Measurements from ENCODE around the gene CALML3. TPM values are rescaled to one million over a fixed set of nuclear protein-coding genes. Genes with fewer than 3 reads are reported as not detected.

Gene CALML3
- total RNA-seq, 1 donor from 2014 or later = not detected

DNA sequence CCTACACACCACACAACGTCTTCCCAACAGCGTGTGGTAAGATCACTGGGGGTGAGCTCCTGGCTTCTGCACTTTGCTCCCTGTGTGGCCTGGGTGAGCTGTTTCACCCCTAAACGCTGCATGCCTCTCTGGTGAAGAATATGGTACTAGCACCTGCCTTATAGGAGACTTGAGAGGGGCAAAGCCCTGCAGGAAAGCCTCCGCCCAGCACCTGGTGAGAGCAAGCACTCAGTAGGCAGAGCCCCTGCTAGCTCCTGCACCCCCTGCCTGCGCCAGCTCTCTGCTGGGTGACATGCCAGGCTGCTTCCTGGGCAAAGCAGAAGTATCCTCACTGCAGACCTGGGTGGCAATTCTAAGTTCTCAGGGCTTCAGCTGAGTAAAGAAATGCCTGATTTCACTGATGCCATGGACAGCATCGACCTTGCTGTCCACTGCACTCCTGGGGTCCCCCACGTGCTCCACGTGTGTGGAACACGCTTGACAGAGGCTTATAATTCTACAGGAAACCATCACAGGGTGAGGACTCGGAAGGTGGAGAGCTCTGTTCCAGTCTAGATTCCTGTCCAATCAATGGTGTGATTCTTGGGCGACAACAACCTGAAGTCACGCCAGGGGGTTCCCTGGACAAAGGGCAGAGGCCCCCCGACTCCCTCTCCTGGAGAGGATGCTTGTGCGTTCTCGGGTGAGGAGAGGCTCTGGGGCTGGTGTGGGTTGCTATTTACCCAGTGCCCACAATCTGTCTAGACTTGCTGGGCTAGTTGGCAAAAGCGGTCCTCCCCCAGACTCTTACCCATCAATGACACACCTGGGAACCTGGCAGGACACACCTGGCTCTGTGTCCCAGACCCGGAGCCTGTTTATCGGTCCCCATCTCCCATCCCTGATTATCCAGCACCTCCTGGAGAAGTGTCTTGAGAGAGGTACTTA lies 20.4 kb upstream of the CALML3 start:
- no peaks in the 10 kb centered on the region for H3K4me1 Mint-ChIP-seq (ENCODE audit: low read depth)
- H3K9me3 Mint-ChIP-seq = no peaks in the 10 kb centered on the region
- no peak overlapping the region for H3K27ac Mint-ChIP-seq
- no peak overlapping the region for H3K4me3 Mint-ChIP-seq (ENCODE audit: low read depth)
- no peaks in the 10 kb centered on the region for H3K36me3 Mint-ChIP-seq (ENCODE audit: low read depth)
- DNase-seq (ENCODE audit: low spot score) = no peak
- intact Hi-C loops (cut with micrococcal nuclease) = no loop called here
- H3K27me3 Mint-ChIP-seq (ENCODE audit: low read depth) = peaks cover 5% of the 10 kb centered on the region

DNA sequence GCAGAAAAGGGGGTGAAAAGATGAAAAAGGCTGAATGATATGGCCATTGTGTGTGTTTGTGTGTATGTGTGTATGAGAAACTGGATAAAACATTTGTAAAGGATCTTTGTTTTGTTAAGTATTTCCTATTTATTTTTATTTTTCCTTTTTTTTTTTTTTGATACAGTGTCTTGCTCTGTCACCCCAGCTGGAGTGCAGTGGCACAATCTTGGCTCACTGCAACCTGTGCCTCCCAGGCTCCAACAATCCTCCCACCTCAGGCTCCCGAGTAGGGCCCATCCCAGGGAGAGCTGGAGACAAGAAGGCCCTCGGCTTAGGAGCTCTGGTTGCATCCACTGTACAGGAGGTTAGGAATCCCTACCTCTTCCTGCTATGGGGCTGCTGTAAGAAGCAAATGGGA lies 18.5 kb upstream of the CALML3 start:
- DNase-seq (ENCODE audit: low spot score) = no peak
- intact Hi-C loops (cut with micrococcal nuclease) = no loop called here
- no peak overlapping the region for H3K27ac Mint-ChIP-seq
- H3K4me1 Mint-ChIP-seq (ENCODE audit: low read depth) = no peaks in the 10 kb centered on the region
- H3K36me3 Mint-ChIP-seq (ENCODE audit: low read depth) = no peaks in the 10 kb centered on the region
- no peaks in the 10 kb centered on the region for H3K9me3 Mint-ChIP-seq
- no peak overlapping the region for H3K4me3 Mint-ChIP-seq (ENCODE audit: low read depth)
- peaks cover 10% of the 10 kb centered on the region for H3K27me3 Mint-ChIP-seq (ENCODE audit: low read depth)

DNA sequence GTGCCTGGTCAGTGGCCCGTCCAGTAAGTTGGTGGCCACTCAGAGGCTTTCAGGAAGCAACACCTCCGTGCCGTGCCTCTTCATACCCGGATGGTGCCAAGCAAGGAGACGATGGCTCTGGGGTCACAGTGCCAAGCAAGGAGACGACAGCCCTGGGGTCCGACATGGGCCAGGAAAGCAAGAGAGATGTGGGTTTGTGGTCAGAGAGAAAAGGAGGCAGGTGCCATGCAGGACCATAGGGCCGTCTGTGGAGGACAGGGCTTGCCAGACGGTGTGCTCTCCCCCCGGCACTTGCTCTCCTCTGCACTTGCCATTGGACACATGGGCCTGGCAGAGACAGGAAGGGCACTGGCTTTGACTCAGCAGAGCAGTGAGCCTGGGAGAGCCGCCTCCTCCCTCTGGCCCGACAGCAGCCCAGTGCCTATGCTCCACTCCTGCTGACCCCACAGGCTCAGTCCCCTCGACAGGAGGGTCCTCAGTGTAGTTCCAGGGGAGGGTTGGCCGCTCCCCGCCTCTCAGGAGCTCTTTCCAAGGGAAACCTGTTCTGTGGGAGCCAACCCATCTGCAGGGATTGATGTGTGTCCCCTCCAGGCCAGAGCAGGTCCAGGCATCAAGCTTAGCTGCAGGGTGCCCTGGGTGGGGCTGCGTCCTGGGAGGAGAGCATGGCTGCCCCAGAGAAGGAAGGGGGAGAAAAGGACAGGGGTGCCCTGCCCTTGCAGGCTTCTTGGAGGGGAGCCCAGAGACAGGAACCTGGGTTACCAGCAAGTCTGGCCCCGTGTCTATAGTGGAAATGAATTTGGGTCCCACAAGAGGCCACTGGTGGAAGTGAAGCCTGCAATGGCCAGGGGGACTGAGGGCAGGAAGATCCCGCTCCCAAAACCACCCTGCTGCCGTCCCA lies 17.8 kb upstream of the CALML3 start:
- no peaks in the 10 kb centered on the region for H3K36me3 Mint-ChIP-seq (ENCODE audit: low read depth)

DNA sequence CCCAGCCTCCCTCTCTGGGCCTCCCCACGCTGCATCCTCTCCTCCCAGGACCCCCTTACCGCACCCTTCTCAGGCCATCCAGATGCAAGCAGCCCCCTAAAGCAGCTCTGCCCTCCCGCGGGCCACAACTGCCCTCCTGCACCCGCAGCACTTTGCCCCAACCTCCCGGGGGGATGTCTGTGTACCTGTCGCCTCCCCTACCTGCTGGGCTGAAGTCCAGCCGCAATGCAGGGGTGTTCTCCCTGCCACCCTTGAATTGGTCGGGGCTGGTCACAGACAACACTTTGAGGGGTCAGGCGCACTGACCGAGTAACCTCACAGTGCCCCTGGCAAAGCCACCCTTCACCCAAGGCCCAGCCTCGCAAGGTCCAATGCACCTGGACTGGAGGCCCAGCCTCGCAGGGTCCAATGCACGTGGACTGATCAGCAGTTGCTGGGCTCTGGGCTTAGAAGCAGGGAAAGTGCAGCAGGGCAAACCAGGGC lies 17.1 kb upstream of the CALML3 start:
- Mint-ChIP-seq H3K36me3 (ENCODE audit: low read depth) (no peaks in the 10 kb centered on the region), H3K4me1 (ENCODE audit: low read depth) (no peaks in the 10 kb centered on the region), H3K4me3 (ENCODE audit: low read depth) (no peak overlapping the region), H3K27me3 (ENCODE audit: low read depth) (peaks cover 13% of the 10 kb centered on the region), H3K27ac (no peak overlapping the region), H3K9me3 (no peaks in the 10 kb centered on the region)
- intact Hi-C loops (cut with micrococcal nuclease) = no loop called here
- no peak for DNase-seq (ENCODE audit: low spot score)

More for the DNA sequence above, 17.8 kb upstream of the CALML3 start:
- Mint-ChIP-seq H3K4me3 (ENCODE audit: low read depth) (no peak overlapping the region), H3K27me3 (ENCODE audit: low read depth) (peaks cover 11% of the 10 kb centered on the region), H3K4me1 (ENCODE audit: low read depth) (no peaks in the 10 kb centered on the region), H3K9me3 (no peaks in the 10 kb centered on the region), H3K27ac (no peak overlapping the region)
- intact Hi-C loops (cut with micrococcal nuclease) = no loop called here
- no peak for DNase-seq (ENCODE audit: low spot score)

DNA sequence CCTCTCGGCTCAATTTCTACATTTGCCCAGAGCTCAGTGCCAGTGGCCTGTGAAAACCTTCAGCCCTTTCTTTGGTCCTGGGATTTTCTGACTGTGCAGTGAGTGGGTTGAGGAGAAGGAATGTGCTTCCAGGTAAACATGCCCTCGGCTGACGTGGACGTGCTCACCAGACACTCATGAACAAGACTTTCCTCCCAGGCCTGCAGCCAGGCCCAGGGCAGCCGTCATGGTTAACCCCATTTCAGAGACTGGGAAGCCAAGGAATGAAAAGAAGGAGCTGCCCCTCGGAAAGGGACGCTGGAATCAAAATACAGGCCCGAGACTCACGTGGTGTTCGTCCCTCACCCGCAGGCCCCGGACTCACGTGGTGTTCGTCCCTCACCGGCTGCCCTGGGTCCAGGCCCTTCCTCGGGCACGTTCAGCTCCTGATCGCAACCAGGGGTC lies 16.6 kb upstream of the CALML3 start:
- Mint-ChIP-seq H3K4me3 (ENCODE audit: low read depth) (no peak overlapping the region), H3K4me1 (ENCODE audit: low read depth) (peaks cover 4% of the 10 kb centered on the region), H3K36me3 (ENCODE audit: low read depth) (no peaks in the 10 kb centered on the region), H3K27ac (no peak overlapping the region), H3K9me3 (no peaks in the 10 kb centered on the region), H3K27me3 (ENCODE audit: low read depth) (peaks cover 16% of the 10 kb centered on the region)
- intact Hi-C loops (cut with micrococcal nuclease) = no loop called here
- DNase-seq (ENCODE audit: low spot score) = no peak

DNA sequence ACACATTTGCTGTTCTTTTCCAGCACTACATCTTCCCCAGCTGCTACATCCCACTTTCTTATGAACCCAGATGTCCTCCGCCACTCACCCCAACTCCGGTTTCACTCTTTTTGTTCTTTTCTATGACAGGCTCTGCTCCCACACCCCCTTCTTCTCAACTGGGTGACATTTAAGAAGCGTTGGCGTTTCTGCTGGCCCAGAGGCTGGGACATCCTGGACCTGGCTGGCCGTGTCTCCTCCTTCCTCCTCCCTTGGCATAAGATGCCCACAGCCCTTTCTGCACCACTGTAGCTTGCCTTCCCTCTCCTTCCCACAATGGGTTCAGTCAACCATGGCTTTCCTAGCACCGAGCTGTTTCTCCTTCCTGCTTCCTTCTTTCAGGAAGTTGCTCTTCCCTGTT lies 16.0 kb upstream of the CALML3 start:
- H3K4me3 Mint-ChIP-seq (ENCODE audit: low read depth) = no peak overlapping the region
- peaks cover 16% of the 10 kb centered on the region for H3K27me3 Mint-ChIP-seq (ENCODE audit: low read depth)
- no peak for DNase-seq (ENCODE audit: low spot score)
- no peaks in the 10 kb centered on the region for H3K36me3 Mint-ChIP-seq (ENCODE audit: low read depth)
- H3K4me1 Mint-ChIP-seq (ENCODE audit: low read depth) = peaks cover 8% of the 10 kb centered on the region
- intact Hi-C loops (cut with micrococcal nuclease) = no loop called here
- no peak overlapping the region for H3K27ac Mint-ChIP-seq
- no peaks in the 10 kb centered on the region for H3K9me3 Mint-ChIP-seq

DNA sequence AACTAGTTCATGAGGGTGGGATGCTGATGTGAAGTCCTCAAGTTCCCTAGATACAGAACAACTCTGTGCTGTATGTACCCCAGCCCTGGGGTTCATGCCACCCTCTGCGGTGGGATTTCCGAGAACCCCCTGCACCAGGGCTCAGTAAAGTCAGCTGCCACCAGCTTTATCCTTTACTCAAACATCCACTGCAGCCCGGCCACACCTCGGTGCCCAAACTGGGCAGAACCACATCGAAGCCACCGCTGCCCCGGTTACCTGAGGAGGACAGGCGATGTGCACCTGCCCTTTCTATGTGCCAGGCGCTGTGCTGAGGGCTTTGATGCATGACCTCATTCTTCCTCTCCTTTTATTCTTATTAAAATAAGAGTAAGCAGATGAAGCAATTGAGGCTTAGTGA lies 15.5 kb upstream of the CALML3 start:
- Mint-ChIP-seq H3K4me3 (ENCODE audit: low read depth) (no peak overlapping the region), H3K27me3 (ENCODE audit: low read depth) (peaks cover 16% of the 10 kb centered on the region), H3K9me3 (no peaks in the 10 kb centered on the region), H3K4me1 (ENCODE audit: low read depth) (peaks cover 8% of the 10 kb centered on the region), H3K36me3 (ENCODE audit: low read depth) (no peaks in the 10 kb centered on the region), H3K27ac (no peak overlapping the region)
- intact Hi-C loops (cut with micrococcal nuclease) = no loop called here
- DNase-seq (ENCODE audit: low spot score) = no peak

DNA sequence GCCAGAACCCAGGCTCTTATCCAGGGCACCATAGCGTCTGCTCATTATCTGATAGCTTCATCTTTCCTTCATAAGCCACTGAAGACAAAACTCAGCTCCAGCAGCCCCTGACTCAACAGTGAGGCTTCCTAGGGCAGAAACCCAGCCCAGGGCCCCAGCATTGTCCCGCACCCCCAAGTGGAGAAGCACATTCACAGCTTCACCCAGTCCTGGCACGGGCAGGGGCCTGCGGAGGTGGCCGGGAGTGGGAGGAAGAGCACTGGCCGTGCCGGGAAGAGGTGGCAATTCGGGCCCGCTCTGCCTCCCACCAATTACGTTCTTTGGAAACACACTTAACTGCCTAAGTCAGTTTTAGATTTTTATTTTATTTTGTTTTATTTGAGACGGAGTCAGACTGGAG lies 15.1 kb upstream of the CALML3 start:
- no peak overlapping the region for H3K27ac Mint-ChIP-seq
- DNase-seq (ENCODE audit: low spot score) = no peak
- H3K27me3 Mint-ChIP-seq (ENCODE audit: low read depth) = peaks cover 16% of the 10 kb centered on the region

DNA sequence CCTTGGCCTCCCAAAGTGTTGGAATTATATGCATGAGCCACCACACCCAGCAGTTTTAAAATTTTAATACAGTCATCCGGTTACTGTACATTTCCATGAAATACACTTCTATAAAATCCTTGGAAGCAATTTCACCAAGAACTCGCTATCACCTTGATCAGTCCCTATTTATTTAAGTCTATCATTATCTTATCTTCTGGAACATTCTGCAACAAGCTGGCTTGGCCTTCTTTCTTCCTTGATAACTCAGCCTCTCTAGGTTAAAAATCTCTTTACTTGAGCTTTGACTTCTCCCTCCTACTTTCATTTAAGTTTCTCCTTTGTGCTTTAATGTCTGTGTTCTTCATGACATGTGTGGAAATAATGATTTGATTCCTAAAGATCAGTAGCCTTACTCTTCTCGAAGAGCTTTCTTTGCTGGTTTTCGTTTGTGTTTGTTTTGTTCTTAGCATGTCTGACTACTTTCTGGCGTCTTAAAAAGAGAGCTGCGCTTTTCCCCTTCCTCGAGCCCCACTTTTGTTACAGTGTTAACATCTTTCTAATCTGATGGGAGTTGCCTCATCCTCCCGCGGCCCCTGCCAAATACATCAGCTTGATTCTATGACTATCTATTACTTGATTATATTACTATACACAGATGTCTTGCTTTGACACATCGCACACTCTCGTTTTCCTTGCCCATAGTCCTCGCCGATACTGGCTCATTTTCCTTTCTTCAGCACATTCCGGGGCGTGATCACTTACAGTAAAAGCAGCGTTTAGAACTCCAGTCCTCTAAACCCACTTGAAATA lies 14.3 kb upstream of the CALML3 start:
- intact Hi-C loops (cut with micrococcal nuclease) = no loop called here
- Mint-ChIP-seq H3K27ac (no peak overlapping the region), H3K4me3 (ENCODE audit: low read depth) (no peak overlapping the region), H3K27me3 (ENCODE audit: low read depth) (peaks cover 12% of the 10 kb centered on the region), H3K36me3 (ENCODE audit: low read depth) (no peaks in the 10 kb centered on the region), H3K9me3 (no peaks in the 10 kb centered on the region), H3K4me1 (ENCODE audit: low read depth) (peaks cover 8% of the 10 kb centered on the region)
- no peak for DNase-seq (ENCODE audit: low spot score)

More for the DNA sequence above, 15.1 kb upstream of the CALML3 start:
- intact Hi-C loops (cut with micrococcal nuclease) = no loop called here
- Mint-ChIP-seq H3K36me3 (ENCODE audit: low read depth) (no peaks in the 10 kb centered on the region), H3K4me1 (ENCODE audit: low read depth) (peaks cover 8% of the 10 kb centered on the region), H3K4me3 (ENCODE audit: low read depth) (no peak overlapping the region), H3K9me3 (no peaks in the 10 kb centered on the region)

DNA sequence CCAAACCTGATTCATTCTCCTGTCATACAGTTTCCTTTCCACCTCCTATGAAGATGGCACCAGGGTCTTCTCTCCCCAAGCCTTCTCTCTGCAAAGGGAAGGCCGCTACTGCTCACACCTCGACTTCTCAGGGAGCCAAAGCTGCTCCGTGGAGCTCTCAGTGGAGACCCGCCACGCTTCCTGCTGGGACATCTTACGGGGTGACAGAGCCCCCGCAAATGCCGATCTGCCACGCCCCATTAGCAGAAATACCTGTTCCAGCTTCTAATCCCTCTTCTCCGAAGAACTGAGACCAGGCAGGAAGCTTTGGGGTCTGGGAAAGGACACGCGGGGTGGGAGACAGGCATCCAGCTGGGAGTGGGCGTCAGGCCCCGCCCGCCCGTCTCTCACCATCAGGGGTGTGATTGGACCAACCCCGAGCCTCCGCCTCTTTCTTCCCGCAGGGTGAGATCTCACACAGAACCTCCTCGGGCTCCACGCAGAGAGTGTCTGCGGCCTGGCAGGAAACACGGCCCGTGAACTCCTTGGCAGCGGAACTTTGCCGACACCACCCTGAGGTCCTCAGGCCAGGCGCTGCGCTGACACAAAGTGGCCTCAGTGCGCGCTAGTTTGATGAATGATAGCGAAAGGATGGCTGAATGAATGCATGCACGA lies 13.4 kb upstream of the CALML3 start:
- Mint-ChIP-seq H3K9me3 (no peaks in the 10 kb centered on the region), H3K27ac (no peak overlapping the region), H3K36me3 (ENCODE audit: low read depth) (no peaks in the 10 kb centered on the region), H3K4me1 (ENCODE audit: low read depth) (peaks cover 8% of the 10 kb centered on the region), H3K4me3 (ENCODE audit: low read depth) (no peak overlapping the region), H3K27me3 (ENCODE audit: low read depth) (peaks cover 16% of the 10 kb centered on the region)
- intact Hi-C loops (cut with micrococcal nuclease) = no loop called here
- no peak for DNase-seq (ENCODE audit: low spot score)

DNA sequence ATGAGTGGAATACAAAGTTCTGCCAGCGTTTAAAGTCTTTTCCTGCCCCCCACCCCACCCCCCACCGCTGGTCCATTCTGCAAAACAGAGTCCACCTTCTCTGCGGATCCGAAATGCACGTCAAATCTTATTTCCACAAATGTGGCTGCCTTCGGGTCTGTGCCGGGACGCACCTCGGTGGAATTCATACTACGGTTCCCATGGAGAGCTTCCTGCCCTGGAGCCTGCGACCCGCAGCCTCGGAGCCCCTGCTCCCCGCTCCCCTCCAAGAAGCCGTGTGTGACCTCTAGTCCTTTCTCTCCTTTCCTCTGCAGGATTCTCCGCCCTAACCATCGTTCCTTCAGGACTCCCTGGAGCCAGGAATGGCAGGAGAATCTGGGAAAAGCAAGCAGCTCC lies 12.9 kb upstream of the CALML3 start:
- Mint-ChIP-seq H3K36me3 (ENCODE audit: low read depth) (no peaks in the 10 kb centered on the region), H3K27me3 (ENCODE audit: low read depth) (peaks cover 21% of the 10 kb centered on the region), H3K9me3 (no peaks in the 10 kb centered on the region), H3K4me1 (ENCODE audit: low read depth) (peaks cover 8% of the 10 kb centered on the region), H3K27ac (no peak overlapping the region), H3K4me3 (ENCODE audit: low read depth) (no peak overlapping the region)
- DNase-seq (ENCODE audit: low spot score) = no peak
- intact Hi-C loops (cut with micrococcal nuclease) = no loop called here

DNA sequence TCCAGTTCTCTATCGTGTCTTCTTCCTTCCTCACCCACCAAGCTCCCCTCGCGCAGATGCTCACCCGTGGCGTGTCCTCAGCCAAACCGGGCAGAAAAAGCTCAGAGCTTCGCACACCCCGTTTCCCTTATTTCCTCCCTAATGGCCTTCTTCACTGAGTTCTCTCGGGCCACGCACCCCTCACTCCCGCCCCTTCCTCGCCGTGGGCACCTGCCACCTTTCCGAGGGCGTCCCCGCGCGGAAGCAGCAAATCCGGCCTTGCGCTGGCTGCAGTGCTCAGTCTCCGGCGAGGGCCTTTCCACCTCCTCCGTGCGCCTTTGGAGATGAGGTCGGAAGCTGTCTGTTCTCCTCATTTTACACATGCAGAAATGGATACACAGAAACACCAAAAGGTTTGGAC lies 12.4 kb upstream of the CALML3 start:
- no peak overlapping the region for H3K27ac Mint-ChIP-seq
- H3K4me1 Mint-ChIP-seq (ENCODE audit: low read depth) = peaks cover 8% of the 10 kb centered on the region
- peaks cover 26% of the 10 kb centered on the region for H3K27me3 Mint-ChIP-seq (ENCODE audit: low read depth)
- intact Hi-C loops (cut with micrococcal nuclease) = no loop called here
- H3K36me3 Mint-ChIP-seq (ENCODE audit: low read depth) = no peaks in the 10 kb centered on the region
- no peak for DNase-seq (ENCODE audit: low spot score)
- H3K4me3 Mint-ChIP-seq (ENCODE audit: low read depth) = no peak overlapping the region
- H3K9me3 Mint-ChIP-seq = no peaks in the 10 kb centered on the region

All from activated T-helper 2 cell treated with anti-CD3 and anti-CD28 coated beads, Interferon-gamma antibody, Interleukin-2, Interleukin-4, amounts not matched to agents 10 μg/mL and 5 μg/mL and 100 μg/mL, durations not matched to agents 14 hours and 24 hours and 36 hours (primary cell).